SH-SY5Y (cell line): ENCODE measurements around the gene GABRG3.

Experiments used
- GATA2 ChIP-seq: IDR thresholded peaks from 2 replicates; pipeline ENCODE4 v1.6.1; 2011; ENCODE audit warnings: mild to moderate bottlenecking, low read depth, low read length
- GATA3 ChIP-seq: IDR thresholded peaks from 2 replicates; pipeline ENCODE4 v1.6.1; 2011; ENCODE audit warnings: low read depth, mild to moderate bottlenecking, low read length, moderate library complexity

The GABRG3 gene

GRCh38 chr15:27201425-27201824 is 230.4 kb downstream of the GABRG3 start:
- no peak for TF ChIP-seq GATA3

- TF ChIP-seq GATA3 (no peak), GATA2 (no peak)
Measured at GRCh38 chr15:27210176-27210575, 239.2 kb downstream of the GABRG3 start.

GRCh38 chr15:27214032-27214431 is 243.1 kb downstream of the GABRG3 start:
- TF ChIP-seq GATA3 = no peak
- no peak for TF ChIP-seq GATA2

- TF ChIP-seq GATA2 (no peak), GATA3 (no peak)
Measured at GRCh38 chr15:27214961-27215360, 244.0 kb downstream of the GABRG3 start.

GRCh38 chr15:27218426-27218825 is 247.4 kb downstream of the GABRG3 start:
- no peak for TF ChIP-seq GATA3
- no peak for TF ChIP-seq GATA2

- TF ChIP-seq GATA2 = no peak
- TF ChIP-seq GATA3 = no peak
Measured at GRCh38 chr15:27219636-27220035, 248.7 kb downstream of the GABRG3 start.

- TF ChIP-seq GATA2 (no peak), GATA3 (no peak)
Measured at GRCh38 chr15:27220199-27220598, 249.2 kb downstream of the GABRG3 start.

GRCh38 chr15:27222479-27222878 is 251.5 kb downstream of the GABRG3 start:
- TF ChIP-seq GATA2 (no peak), GATA3 (no peak)

GRCh38 chr15:27223179-27223578 is 252.2 kb downstream of the GABRG3 start:
- no peak for TF ChIP-seq GATA3
- TF ChIP-seq GATA2 = no peak

- TF ChIP-seq GATA2 (no peak), GATA3 (no peak)
Measured at GRCh38 chr15:27231811-27232210, 260.8 kb downstream of the GABRG3 start.

GRCh38 chr15:27232876-27233275 is 261.9 kb downstream of the GABRG3 start:
- TF ChIP-seq GATA2 (no peak), GATA3 (no peak)

GRCh38 chr15:27234593-27234992 is 263.6 kb downstream of the GABRG3 start:
- TF ChIP-seq GATA2 (no peak), GATA3 (no peak)

GRCh38 chr15:27235161-27235560 is 264.2 kb downstream of the GABRG3 start:
- TF ChIP-seq GATA2 = peak; percentile 54; the same call in 1 of the 2 replicates
- TF ChIP-seq GATA3 = no peak

GRCh38 chr15:27235681-27236080 is 264.7 kb downstream of the GABRG3 start:
- no peak for TF ChIP-seq GATA3

GRCh38 chr15:27237319-27237939 is 266.4 kb downstream of the GABRG3 start:
- no peak for TF ChIP-seq GATA3
- TF ChIP-seq GATA2 = no peak

GRCh38 chr15:27238209-27238608 is 267.2 kb downstream of the GABRG3 start:
- no peak for TF ChIP-seq GATA2
- TF ChIP-seq GATA3 = no peak
